Glutamatergic neuron (in vitro differentiated cells): ENCODE results near the gene RDH8. TPM values are rescaled to one million over a fixed set of nuclear protein-coding genes. Genes with fewer than 3 reads are reported as not detected.

Experiments
- DNase-seq: peaks from one replicate; pipeline ENCODE4 v3.0.0; 2022
- H3K27ac Mint-ChIP-seq: one replicate; pipeline ENCODE4 v1.8.0; 2020; ENCODE audit warnings: mild to moderate bottlenecking, mixed read lengths, inconsistent platforms; ENCODE audit not compliant: unreplicated experiment
- H3K27me3 Mint-ChIP-seq: one replicate; pipeline ENCODE4 v1.8.0; 2020; ENCODE audit warnings: mild to moderate bottlenecking, moderate library complexity, mixed read lengths, inconsistent platforms; ENCODE audit not compliant: unreplicated experiment
- H3K36me3 Mint-ChIP-seq: one replicate; pipeline ENCODE4 v1.8.0; 2020; ENCODE audit warnings: mild to moderate bottlenecking, mixed read lengths, inconsistent platforms; ENCODE audit not compliant: unreplicated experiment
- H3K4me1 Mint-ChIP-seq: one replicate; pipeline ENCODE4 v1.8.0; 2020; ENCODE audit warnings: mild to moderate bottlenecking, low read depth, mixed read lengths, inconsistent platforms; ENCODE audit not compliant: unreplicated experiment
- H3K4me3 Mint-ChIP-seq: one replicate; pipeline ENCODE4 v1.8.0; 2020; ENCODE audit warnings: mild to moderate bottlenecking, mixed read lengths, inconsistent platforms; ENCODE audit not compliant: unreplicated experiment
- H3K9me3 Mint-ChIP-seq: one replicate; pipeline ENCODE4 v1.8.0; 2020; ENCODE audit warnings: mild to moderate bottlenecking, moderate library complexity, mixed read lengths, inconsistent platforms; ENCODE audit not compliant: unreplicated experiment
- CTCF ChIP-seq: fragments of 200-600 bp; sonication (generic); IDR thresholded peaks from one replicate; pipeline ENCODE4 v1.5.0; 2021; ENCODE audit not compliant: partially characterized antibody, unreplicated experiment
- total RNA-seq: library from RNA; stranded (reverse); fragmentation: NEBNext Ultra II Directional; extraction: Animal tissue kit (Norgen Biotek cat#: 25700); gene quantifications from one replicate; pipeline ENCODE4 v1.2.1, GENCODE V29; 2021; ENCODE audit not compliant: unreplicated experiment

RDH8 gene
- total RNA-seq, 1 donor from 2014 or later: not detected

DNA sequence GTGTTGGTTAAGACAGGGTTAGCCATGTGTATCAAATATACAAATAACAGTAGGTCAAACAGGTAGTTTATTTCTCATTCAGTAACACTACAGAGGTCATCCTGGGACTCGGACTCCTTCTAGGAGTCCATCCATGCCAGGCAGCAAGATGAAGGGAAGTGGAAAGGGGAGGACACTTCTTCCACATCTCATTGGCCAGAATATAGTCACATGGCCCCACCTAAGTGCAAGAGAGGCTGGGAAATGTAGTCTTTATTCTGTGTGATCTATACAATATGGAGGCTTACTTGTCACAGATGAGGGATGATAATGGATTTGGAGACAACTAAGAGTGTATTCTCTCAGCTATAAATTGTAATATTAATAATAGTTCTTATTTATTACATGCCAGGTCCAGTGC, 31.1 kb downstream of the RDH8 start:
- Mint-ChIP-seq H3K4me1 (no peaks in the 10 kb centered on the region), H3K36me3 (peaks cover 17% of the 10 kb centered on the region), H3K9me3 (peaks cover 27% of the 10 kb centered on the region), H3K4me3 (no peak overlapping the region), H3K27ac (no peak overlapping the region), H3K27me3 (peaks cover 11% of the 10 kb centered on the region)
- DNase-seq: no peak
- TF ChIP-seq CTCF: no peak

- no peak for DNase-seq
- H3K27ac Mint-ChIP-seq: no peak overlapping the region
- no peak overlapping the region for H3K4me3 Mint-ChIP-seq
- H3K9me3 Mint-ChIP-seq: peaks cover 27% of the 10 kb centered on the region
- H3K4me1 Mint-ChIP-seq: no peaks in the 10 kb centered on the region
- H3K36me3 Mint-ChIP-seq: peaks cover 17% of the 10 kb centered on the region
- TF ChIP-seq CTCF: no peak
- peaks cover 11% of the 10 kb centered on the region for H3K27me3 Mint-ChIP-seq
Observed at GRCh38 chr19:10045371-10045770, 32.1 kb downstream of the RDH8 start.

DNA sequence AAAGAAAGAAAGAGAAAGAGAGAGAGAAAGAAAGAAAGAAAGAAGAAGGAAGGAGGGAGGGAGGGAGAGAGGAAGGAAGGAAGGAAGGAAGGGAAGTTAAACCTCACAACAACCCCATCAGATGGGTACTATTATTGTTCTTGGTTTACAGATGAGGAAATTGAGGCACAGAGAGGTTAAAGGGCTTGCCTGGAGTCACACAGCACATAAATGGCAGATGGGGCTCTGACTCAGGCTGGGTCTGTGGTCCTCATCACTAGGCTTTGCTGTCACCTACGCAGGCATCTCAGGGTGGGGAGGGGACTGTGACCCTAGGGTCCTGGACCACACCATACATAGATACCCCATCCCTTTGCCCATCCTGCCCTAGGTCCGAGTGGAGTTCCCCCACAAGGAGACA, 36.3 kb downstream of the RDH8 start:
- H3K4me3 Mint-ChIP-seq: no peak overlapping the region
- DNase-seq: no peak
- H3K27me3 Mint-ChIP-seq: peaks cover 9% of the 10 kb centered on the region
- H3K9me3 Mint-ChIP-seq: peaks cover 6% of the 10 kb centered on the region
- no peak for TF ChIP-seq CTCF
- no peak overlapping the region for H3K27ac Mint-ChIP-seq
- H3K4me1 Mint-ChIP-seq: no peaks in the 10 kb centered on the region
- no peaks in the 10 kb centered on the region for H3K36me3 Mint-ChIP-seq

DNA sequence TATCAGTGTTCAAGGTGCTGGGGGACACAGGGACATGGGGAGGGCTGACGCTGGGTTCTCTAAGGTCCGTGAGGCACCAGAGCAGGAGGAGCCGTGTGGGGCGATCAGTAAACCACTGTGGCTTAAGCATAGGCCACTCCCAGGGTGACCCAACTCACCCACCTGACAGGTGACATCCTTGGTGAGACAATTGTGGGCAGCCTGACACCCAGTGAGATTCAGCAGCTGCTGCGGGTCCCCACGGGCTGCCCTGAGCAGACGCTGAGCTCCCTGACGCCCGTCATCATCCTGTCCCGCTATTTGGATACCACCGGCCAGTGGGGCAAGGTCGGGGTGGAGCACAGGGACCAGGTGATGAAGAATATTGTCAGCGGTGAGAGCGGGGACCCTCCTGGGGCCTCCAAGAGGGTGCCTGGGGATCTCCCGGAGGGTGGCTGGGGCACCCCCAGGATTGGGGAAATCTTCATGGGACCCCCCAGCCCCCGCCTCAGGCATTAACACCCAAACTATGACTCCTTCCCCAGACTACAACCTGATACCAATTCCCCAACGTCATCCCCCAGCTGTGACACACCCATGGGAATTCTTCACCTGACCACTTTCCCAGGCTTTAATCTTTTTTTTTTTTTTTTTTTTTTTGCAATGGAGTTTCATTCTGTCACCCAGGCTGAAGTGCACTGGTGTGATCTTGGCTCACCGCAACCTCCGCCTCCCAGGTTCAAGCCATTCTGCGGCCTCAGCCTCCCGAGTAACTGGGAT, 39.5 kb downstream of the RDH8 start:
- no peaks in the 10 kb centered on the region for H3K4me1 Mint-ChIP-seq
- no peak overlapping the region for H3K27ac Mint-ChIP-seq
- H3K36me3 Mint-ChIP-seq: no peaks in the 10 kb centered on the region
- no peak overlapping the region for H3K4me3 Mint-ChIP-seq
- H3K9me3 Mint-ChIP-seq: no peaks in the 10 kb centered on the region
- no peak for TF ChIP-seq CTCF
- no peak for DNase-seq
- peaks cover 9% of the 10 kb centered on the region for H3K27me3 Mint-ChIP-seq

- no peak for DNase-seq
Observed at GRCh38 chr19:10061717-10062310, 48.5 kb downstream of the RDH8 start.

More at GRCh38 chr19:10061717-10062310, 48.5 kb downstream of the RDH8 start:
- H3K36me3 Mint-ChIP-seq: no peaks in the 10 kb centered on the region
- H3K4me1 Mint-ChIP-seq: no peaks in the 10 kb centered on the region
- H3K9me3 Mint-ChIP-seq: peaks cover 2% of the 10 kb centered on the region
- TF ChIP-seq CTCF: no peak
- peaks cover 7% of the 10 kb centered on the region for H3K27me3 Mint-ChIP-seq
- H3K4me3 Mint-ChIP-seq: no peak overlapping the region
- H3K27ac Mint-ChIP-seq: no peak overlapping the region
